HG03064 (cell line): Measurements from ENCODE around the gene POFUT1.

Experiments used
- ATAC-seq: cut with Tn5 transposase; IDR thresholded peaks from one replicate; pipeline ENCODE4 v1.9.1; 2021; ENCODE audit warnings: low read depth; ENCODE audit not compliant: unreplicated experiment

POFUT1 gene

GRCh38 chr20:32205843-32206759, 1.6 kb upstream of the POFUT1 start:
- no peak for ATAC-seq

- peak; percentile 8 for ATAC-seq
Observed at GRCh38 chr20:32206760-32207625, 687 bp upstream of the POFUT1 start.

GRCh38 chr20:32208499-32209154, 947 bp downstream of the POFUT1 start:
- no peak for ATAC-seq

- no peak for ATAC-seq
Observed at GRCh38 chr20:32209850-32210605, 2.3 kb downstream of the POFUT1 start.

GRCh38 chr20:32213870-32214269, 6.2 kb downstream of the POFUT1 start:
- no peak for ATAC-seq

GRCh38 chr20:32215147-32215546, 7.5 kb downstream of the POFUT1 start:
- ATAC-seq = no peak

- ATAC-seq = no peak
Observed at GRCh38 chr20:32215729-32216128, 8.0 kb downstream of the POFUT1 start.

GRCh38 chr20:32216179-32217142, 8.8 kb downstream of the POFUT1 start:
- ATAC-seq = no peak

- ATAC-seq = no peak
Observed at GRCh38 chr20:32218156-32218900, 10.6 kb downstream of the POFUT1 start.

- no peak for ATAC-seq
Observed at GRCh38 chr20:32224463-32224862, 16.8 kb downstream of the POFUT1 start.

GRCh38 chr20:32226391-32226790, 18.7 kb downstream of the POFUT1 start:
- ATAC-seq = no peak

GRCh38 chr20:32227306-32227705, 19.6 kb downstream of the POFUT1 start:
- no peak for ATAC-seq

GRCh38 chr20:32227744-32228688, 20.3 kb downstream of the POFUT1 start:
- no peak for ATAC-seq

GRCh38 chr20:32229251-32229747, 21.6 kb downstream of the POFUT1 start:
- no peak for ATAC-seq

- ATAC-seq = no peak
Observed at GRCh38 chr20:32230707-32231106, 23.0 kb downstream of the POFUT1 start.

GRCh38 chr20:32231245-32231644, 23.6 kb downstream of the POFUT1 start:
- no peak for ATAC-seq

GRCh38 chr20:32231847-32232246, 24.2 kb downstream of the POFUT1 start:
- no peak for ATAC-seq
